Caco-2 (cell line): ENCODE data around the gene MGLL. TPM values are rescaled to one million over a fixed set of nuclear protein-coding genes. Genes with fewer than 3 reads are reported as not detected.

Experiments used
- BruUV-seq: library from RNA; stranded (reverse); fragments of 400-500 nt; replicated peaks from 2 replicates; lab custom pipeline; 2021; lab: Mats Ljungman, UMichigan
- CTCF ChIA-PET: fragments of 300-600 bp; sonication (Branson Sonifier 250); formaldehyde crosslinking; loops from one replicate; lab custom pipeline; 2022; ENCODE audit warnings: antibody characterized with exemption; lab: Charles Lee
- POLR2A ChIA-PET: fragments of 300-600 bp; sonication (Branson Sonifier 250); formaldehyde crosslinking; loops from one replicate; lab custom pipeline; 2022; ENCODE audit warnings: antibody characterized with exemption; lab: Charles Lee
- DNase-seq, 2 experiments: peaks; one replicate each; pipeline versions ENCODE4 v3.0.0 to v3.0.0-alpha.2; 2020 to 2022
- H3K27me3 ChIP-seq: replicated peaks from 2 replicates; pipeline ENCODE4 v1.6.0; 2011; ENCODE audit warnings: low read length; ENCODE audit not compliant: control insufficient read depth, insufficient read depth
- H3K36me3 ChIP-seq: 2 replicates; pipeline ENCODE4 v1.5.1; 2011; ENCODE audit warnings: low read length; ENCODE audit not compliant: control insufficient read depth, insufficient read depth
- H3K4me1 ChIP-seq: fragments of 250-450 bp; sonication (Bioruptor Pico); 2 replicates; pipeline ENCODE4 v1.5.1; 2020; ENCODE audit warnings: mild to moderate bottlenecking
- H3K4me3 ChIP-seq: 2 replicates; pipeline ENCODE4 v1.5.1; 2011; ENCODE audit warnings: low read depth, mild to moderate bottlenecking, control low read depth, low read length
- H3K9me3 ChIP-seq: fragments of 250-450 bp; sonication (Bioruptor Pico); 2 replicates; pipeline ENCODE4 v1.5.1; 2020; ENCODE audit warnings: mild to moderate bottlenecking, moderate library complexity
- H3K27ac Mint-ChIP-seq: one replicate; pipeline ENCODE4 v1.8.0; 2022; ENCODE audit warnings: mixed read lengths; ENCODE audit not compliant: unreplicated experiment
- H3K27me3 Mint-ChIP-seq: one replicate; pipeline ENCODE4 v1.8.0; 2022; ENCODE audit warnings: mixed read lengths; ENCODE audit not compliant: insufficient read depth, unreplicated experiment
- H3K36me3 Mint-ChIP-seq: one replicate; pipeline ENCODE4 v1.8.0; 2022; ENCODE audit warnings: mild to moderate bottlenecking, mixed read lengths; ENCODE audit not compliant: insufficient read depth, unreplicated experiment
- H3K4me1 Mint-ChIP-seq: one replicate; pipeline ENCODE4 v1.8.0; 2022; ENCODE audit warnings: low read depth, mixed read lengths; ENCODE audit not compliant: unreplicated experiment
- H3K4me3 Mint-ChIP-seq: one replicate; pipeline ENCODE4 v1.8.0; 2022; ENCODE audit warnings: mild to moderate bottlenecking, moderate library complexity, mixed read lengths; ENCODE audit not compliant: unreplicated experiment
- H3K9me3 Mint-ChIP-seq: one replicate; pipeline ENCODE4 v1.8.0; 2022; ENCODE audit warnings: mixed read lengths; ENCODE audit not compliant: unreplicated experiment
- intact Hi-C: fragments of 100-400 bp; cut with micrococcal nuclease; formaldehyde crosslinking; loops from one replicate; pipeline ENCODE4 v1.10.0; 2022; ENCODE audit not compliant: unreplicated experiment
- total RNA-seq: library from RNA; stranded (reverse); gene quantifications from 2 replicates; pipeline ENCODE4 v1.2.3, GENCODE V29; 2022
- TF ChIP-seq, protein P1 (sequence below), 2 experiments: fragments of 200-600 bp in 1 of 2; IDR thresholded peaks; 1 replicate in 1 of 2; 2 replicates in 1 of 2; pipeline versions ENCODE4 v1.5.1 to v1.8.0; 2011 to 2022; ENCODE audit warnings: antibody characterized with exemption in 1 of 2, control low read depth in 1 of 2, inconsistent platforms in 1 of 2, low read depth in 1 of 2, low read length in 1 of 2, mild to moderate bottlenecking in 1 of 2, moderate library complexity in 1 of 2; ENCODE audit not compliant: insufficient read depth in 1 of 2, severe bottlenecking in 1 of 2, unreplicated experiment in 1 of 2

MGLL gene
- total RNA-seq, 1 experiment from 2014 or later, result 7.8 TPM

DNA sequence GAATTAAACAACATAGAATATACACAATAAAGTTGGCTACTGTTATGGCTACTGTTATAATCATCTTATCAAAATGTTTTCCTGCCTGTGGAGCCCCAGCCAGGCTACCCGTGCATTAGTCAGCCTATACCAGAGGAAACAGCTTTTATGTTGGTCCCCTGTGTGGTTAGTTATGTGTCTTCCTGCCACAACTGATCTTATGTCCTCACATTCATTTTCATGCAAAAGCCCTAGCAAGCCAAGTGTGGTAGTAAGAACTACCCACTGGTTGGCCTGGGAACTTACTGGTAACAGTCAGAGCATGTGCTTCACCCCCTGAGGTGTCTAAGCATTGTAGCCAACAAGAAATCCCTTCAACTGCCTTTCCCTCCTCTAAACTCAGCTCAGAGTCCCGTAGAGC lies 21.8 kb downstream of the MGLL start:
- no peak overlapping the region for H3K27ac Mint-ChIP-seq

DNA sequence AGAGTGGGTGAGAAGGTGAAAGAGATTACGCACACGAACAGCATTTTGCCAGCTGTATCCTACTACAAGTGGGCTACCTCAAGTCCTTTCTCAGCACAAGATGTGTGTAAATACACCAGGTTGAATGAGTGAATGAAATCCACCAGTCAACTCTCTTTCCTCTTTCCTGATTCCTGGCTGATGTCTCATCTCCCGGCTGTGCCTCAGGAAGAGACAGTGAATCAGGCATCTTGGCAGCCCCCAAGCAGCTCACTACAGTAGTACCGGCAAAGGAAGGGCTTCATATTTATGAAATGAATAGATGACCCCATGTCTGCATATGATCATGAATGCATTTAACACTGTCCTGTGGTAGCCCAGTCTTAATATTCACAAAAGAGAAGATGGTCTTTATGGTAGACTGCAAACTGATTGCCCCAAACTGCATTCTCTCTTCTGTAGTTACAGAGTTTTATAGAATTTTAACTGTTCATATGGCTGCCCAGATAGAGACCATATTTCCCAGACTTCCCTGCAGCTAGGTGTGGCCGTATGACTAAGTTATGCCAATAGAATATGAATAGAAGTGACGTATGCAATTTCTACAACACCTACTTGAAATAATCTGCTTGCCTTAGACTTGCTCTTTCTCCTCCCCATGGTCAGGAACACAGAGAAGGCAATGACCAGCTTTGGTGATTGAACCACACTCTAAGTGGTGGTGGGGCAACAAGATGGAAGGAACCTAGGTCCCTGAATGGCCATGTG lies 22.7 kb downstream of the MGLL start:
- TF ChIP-seq, protein P1, sequence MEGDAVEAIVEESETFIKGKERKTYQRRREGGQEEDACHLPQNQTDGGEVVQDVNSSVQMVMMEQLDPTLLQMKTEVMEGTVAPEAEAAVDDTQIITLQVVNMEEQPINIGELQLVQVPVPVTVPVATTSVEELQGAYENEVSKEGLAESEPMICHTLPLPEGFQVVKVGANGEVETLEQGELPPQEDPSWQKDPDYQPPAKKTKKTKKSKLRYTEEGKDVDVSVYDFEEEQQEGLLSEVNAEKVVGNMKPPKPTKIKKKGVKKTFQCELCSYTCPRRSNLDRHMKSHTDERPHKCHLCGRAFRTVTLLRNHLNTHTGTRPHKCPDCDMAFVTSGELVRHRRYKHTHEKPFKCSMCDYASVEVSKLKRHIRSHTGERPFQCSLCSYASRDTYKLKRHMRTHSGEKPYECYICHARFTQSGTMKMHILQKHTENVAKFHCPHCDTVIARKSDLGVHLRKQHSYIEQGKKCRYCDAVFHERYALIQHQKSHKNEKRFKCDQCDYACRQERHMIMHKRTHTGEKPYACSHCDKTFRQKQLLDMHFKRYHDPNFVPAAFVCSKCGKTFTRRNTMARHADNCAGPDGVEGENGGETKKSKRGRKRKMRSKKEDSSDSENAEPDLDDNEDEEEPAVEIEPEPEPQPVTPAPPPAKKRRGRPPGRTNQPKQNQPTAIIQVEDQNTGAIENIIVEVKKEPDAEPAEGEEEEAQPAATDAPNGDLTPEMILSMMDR (IDR thresholded peaks at IDR 0.05; ENCODE audit: insufficient read depth in 1 of 2, low read depth in 1 of 2, low read length in 1 of 2, severe bottlenecking in 1 of 2, unreplicated experiment in 1 of 2), result no peak
- H3K27ac Mint-ChIP-seq, result peak overlapping the region; percentile 48
- H3K36me3 Mint-ChIP-seq, result peaks cover 3% of the 10 kb centered on the region
- POLR2A ChIA-PET, result no interaction called here
- DNase-seq, result no peak
- intact Hi-C loops, result no loop called here
- no peaks in the 10 kb centered on the region for H3K9me3 Mint-ChIP-seq
- no peaks in the 10 kb centered on the region for H3K27me3 Mint-ChIP-seq
- Histone ChIP-seq H3K9me3 (no peaks in the 10 kb centered on the region), H3K4me3 (no peak overlapping the region), H3K36me3 (no peaks in the 10 kb centered on the region), H3K4me1 (0 out of 2 replicates have a peak, but pooled peaks cover 3% of the 10 kb centered on the region), H3K27me3 (no peaks in the 10 kb centered on the region)
- no peak overlapping the region for H3K4me3 Mint-ChIP-seq
- H3K4me1 Mint-ChIP-seq, result peaks cover 16% of the 10 kb centered on the region
- CTCF ChIA-PET, result no interaction called here
- BruUV-seq, result no TSS peak

More for the DNA sequence above, 21.8 kb downstream of the MGLL start:
- Histone ChIP-seq H3K4me1 (0 out of 2 replicates have a peak, but pooled peaks cover 3% of the 10 kb centered on the region), H3K9me3 (no peaks in the 10 kb centered on the region), H3K27me3 (no peaks in the 10 kb centered on the region), H3K4me3 (no peak overlapping the region), H3K36me3 (no peaks in the 10 kb centered on the region)
- DNase-seq, result no peak
- H3K36me3 Mint-ChIP-seq, result no peaks in the 10 kb centered on the region
- intact Hi-C loops, result no loop called here
- ChIA-PET CTCF (no interaction called here), POLR2A (no interaction called here)
- no peaks in the 10 kb centered on the region for H3K27me3 Mint-ChIP-seq
- no TSS peak for BruUV-seq
- no peak overlapping the region for H3K4me3 Mint-ChIP-seq
- peaks cover 16% of the 10 kb centered on the region for H3K4me1 Mint-ChIP-seq
- TF ChIP-seq, protein P1 (IDR thresholded peaks at IDR 0.05; ENCODE audit: insufficient read depth in 1 of 2, low read depth in 1 of 2, low read length in 1 of 2, severe bottlenecking in 1 of 2, unreplicated experiment in 1 of 2), result no peak
- H3K9me3 Mint-ChIP-seq, result no peaks in the 10 kb centered on the region

DNA sequence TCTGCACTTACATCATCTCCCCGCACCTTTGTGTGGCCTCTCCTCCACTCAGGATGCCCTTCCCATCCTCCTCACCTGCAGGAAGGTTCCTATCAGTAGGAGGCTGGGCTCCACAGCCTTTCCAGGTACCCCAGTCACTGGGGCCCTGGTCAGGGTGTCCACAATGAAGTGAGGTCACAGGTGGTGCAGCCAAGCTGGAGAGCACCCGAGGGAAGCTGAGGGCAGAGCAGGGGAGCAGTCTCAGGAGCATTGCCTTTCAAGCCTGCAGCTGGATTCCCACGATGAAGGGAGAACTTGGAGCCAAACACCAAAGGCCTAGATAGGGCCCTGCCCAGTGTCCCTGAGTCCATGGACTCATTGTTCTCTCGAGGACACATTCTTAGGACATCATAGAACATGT lies 23.6 kb downstream of the MGLL start:
- POLR2A ChIA-PET, result no interaction called here
- H3K27me3 Mint-ChIP-seq, result no peaks in the 10 kb centered on the region
- DNase-seq, result no peak
- TF ChIP-seq, protein P1 (IDR thresholded peaks at IDR 0.05; ENCODE audit: insufficient read depth in 1 of 2, low read depth in 1 of 2, low read length in 1 of 2, severe bottlenecking in 1 of 2, unreplicated experiment in 1 of 2), result no peak
- peaks cover 8% of the 10 kb centered on the region for H3K36me3 Mint-ChIP-seq
- Histone ChIP-seq H3K4me1 (0 out of 2 replicates have a peak, but pooled peaks cover 3% of the 10 kb centered on the region), H3K4me3 (no peak overlapping the region), H3K27me3 (no peaks in the 10 kb centered on the region), H3K9me3 (no peaks in the 10 kb centered on the region), H3K36me3 (no peaks in the 10 kb centered on the region)
- BruUV-seq, result no TSS peak
- H3K9me3 Mint-ChIP-seq, result no peaks in the 10 kb centered on the region
- no peak overlapping the region for H3K4me3 Mint-ChIP-seq
- CTCF ChIA-PET, result no interaction called here
- intact Hi-C loops, result no loop called here
- peaks cover 16% of the 10 kb centered on the region for H3K4me1 Mint-ChIP-seq
- H3K27ac Mint-ChIP-seq, result peak overlapping the region; percentile 48
